K562 (cell line): ENCODE data around the gene TIMM23. TPM values are rescaled to one million over a fixed set of nuclear protein-coding genes. Genes with fewer than 3 reads are reported as not detected.

ENCODE experiments used
- ARNT ChIP-seq, 2 experiments: fragments of 450-650 bp; IDR thresholded peaks; 2 replicates each; pipeline ENCODE4 v1.6.1; 2016; ENCODE audit warnings: mild to moderate bottlenecking in 1 of 2
- CREB3L1 ChIP-seq: fragments of 450-650 bp; IDR thresholded peaks from 2 replicates; pipeline ENCODE4 v1.6.1; 2014; ENCODE audit warnings: low read depth, mild to moderate bottlenecking, moderate library complexity, borderline replicate concordance
- DPF2 ChIP-seq: fragments of 450-650 bp; IDR thresholded peaks from 2 replicates; pipeline ENCODE4 v1.6.1; 2016
- FOSL1 ChIP-seq: fragments of 200-800 bp; sonication (Bioruptor generic); conservative IDR thresholded peaks from 2 replicates; pipeline ENCODE4 v1.6.1; 2016; ENCODE audit warnings: missing genetic modification characterization, missing compliant biosample characterization
- KDM1A ChIP-seq, 2 experiments: fragments of 450-650 bp; IDR thresholded peaks; 2 replicates each; pipeline ENCODE4 v1.6.1; 2016; ENCODE audit warnings: mild to moderate bottlenecking in 2 of 2
- L3MBTL2 ChIP-seq: fragments of 450-650 bp; IDR thresholded peaks from 2 replicates; pipeline ENCODE4 v1.6.1; 2016; ENCODE audit warnings: mild to moderate bottlenecking, moderate library complexity
- NR2C1 ChIP-seq, 2 experiments: fragments of 450-650 bp; IDR thresholded peaks; 2 replicates each; pipeline ENCODE4 v1.6.1; 2017; ENCODE audit warnings: mild to moderate bottlenecking in 2 of 2, antibody characterized with exemption in 1 of 2, inconsistent platforms in 1 of 2, missing compliant biosample characterization in 1 of 2, missing genetic modification characterization in 1 of 2
- SAP30 ChIP-seq: fragments of 200-600 bp; sonication (generic); IDR thresholded peaks from 2 replicates; pipeline ENCODE4 v1.6.1; 2012; ENCODE audit warnings: borderline replicate concordance, low read depth, mild to moderate bottlenecking, moderate library complexity, low read length, control low read depth, inconsistent platforms; ENCODE audit not compliant: insufficient read depth, poor library complexity, severe bottlenecking
- SOX6 ChIP-seq: fragments of 450-650 bp; IDR thresholded peaks from 2 replicates; pipeline ENCODE4 v1.6.1; 2014; ENCODE audit warnings: mild to moderate bottlenecking
- TCF3 ChIP-seq: sonication (generic); formaldehyde crosslinking; IDR thresholded peaks from 2 replicates; pipeline ENCODE4 v1.4.0; 2020; ENCODE audit warnings: mild to moderate bottlenecking, missing genetic modification reagents
- TFE3 ChIP-seq: fragments of 450-650 bp; formaldehyde crosslinking; IDR thresholded peaks from 2 replicates; pipeline ENCODE4 v1.4.0; 2020; ENCODE audit warnings: mild to moderate bottlenecking, mixed read lengths
- ZBTB49 ChIP-seq: sonication (generic); formaldehyde crosslinking; IDR thresholded peaks from 2 replicates; pipeline ENCODE4 v1.8.0; 2022; ENCODE audit warnings: missing genetic modification reagents, mild to moderate bottlenecking, borderline replicate concordance
- ZNF212 ChIP-seq: fragments of 450-650 bp; formaldehyde crosslinking; IDR thresholded peaks from 2 replicates; pipeline ENCODE4 v1.4.0; 2020; ENCODE audit warnings: mild to moderate bottlenecking
- ZNF583 ChIP-seq: fragments of 250-450 bp; sonication (Bioruptor Pico); IDR thresholded peaks from 2 replicates; pipeline ENCODE4 v1.4.0; 2020
- ZNF592 ChIP-seq: fragments of 450-650 bp; IDR thresholded peaks from 2 replicates; pipeline ENCODE4 v1.6.1; 2017; ENCODE audit warnings: antibody characterized with exemption, mild to moderate bottlenecking
- ZNF699 ChIP-seq: fragments of 250-450 bp; sonication (Bioruptor Pico); IDR thresholded peaks from 2 replicates; pipeline ENCODE4 v1.8.0; 2021; ENCODE audit warnings: mild to moderate bottlenecking, moderate library complexity; ENCODE audit not compliant: insufficient replicate concordance
- polyA plus RNA-seq, 8 experiments: library from polyadenylated mRNA; depleted of rRNA in 4 of 8; stranded (reverse) in 5 of 8; unstranded in 3 of 8; fragments of >200 nt; fragmentation: Nextera tagmentation in 2 of 8; fragmentation: Illumina TruSeq in 1 of 8; extraction: Ambion mirVana in 2 of 8; extraction: Trizol in 1 of 8; gene quantifications; 2 replicates each; pipeline versions ENCODE4 v1.2.1 to v1.2.3, GENCODE V29; 2011 to 2014; ENCODE audit warnings: inconsistent platforms in 1 of 8, missing spikeins in 1 of 8
- total RNA-seq, 7 experiments: library from RNA; depleted of rRNA in 6 of 7; stranded (reverse); fragments of >200 nt in 6 of 7; fragmentation: Illumina TruSeq in 2 of 7; extraction: Trizol in 2 of 7; gene quantifications; 2 replicates each; pipeline versions ENCODE4 v1.2.1 to v1.2.3, GENCODE V29; 2011 to 2021; ENCODE audit warnings: low replicate concordance in 1 of 7

Gene TIMM23
- total and polyA plus RNA-seq, 9 of the 15 experiments (the other 6 are each of a cell fraction or from before 2014, with no cell fraction given), result 148 to 280 (median 183) TPM

- TF ChIP-seq ZNF592 (peak; percentile 75; the same call in 1 of the 2 replicates), ZNF699 (CRISPR knock-in tag) (no peak), ARNT (IDR thresholded peaks at IDR 0.05) (peak; percentile 56 to 93; a peak in 2 of 4 replicates), FOSL1 (tag) (0 out of 2 replicates have a peak, but pooled peaks have one; percentile 14), TFE3 (CRISPR knock-in tag) (no peak), ZNF583 (CRISPR knock-in tag) (0 out of 2 replicates have a peak, but pooled peaks have one; percentile 19), DPF2 (peak; percentile 69), SOX6 (peak; percentile 86), ZBTB49 (no peak), NR2C1 (IDR thresholded peaks at IDR 0.05) (no peak), NR2C1 (tag; IDR thresholded peaks at IDR 0.05) (0 out of 2 replicates have a peak, but pooled peaks have one; percentile 30), L3MBTL2 (0 out of 2 replicates have a peak, but pooled peaks have one; percentile 13), SAP30 (no peak), TCF3 (CRISPR knock-in tag) (peak; percentile 61), CREB3L1 (peak; percentile 66; the same call in 1 of the 2 replicates), ZNF212 (CRISPR knock-in tag) (no peak), KDM1A (IDR thresholded peaks at IDR 0.05) (peak; percentile 38 to 69; a peak in 2 of 4 replicates)
Observed at GRCh38 chr10:46031648-46032532, 59.6 kb downstream of the TIMM23 start (continued).
